Metanephros (tissue), 2 donors: ENCODE results near the gene NASP. TPM values are rescaled to one million over a fixed set of nuclear protein-coding genes. Genes with fewer than 3 reads are reported as not detected.

Experiments
- small RNA-seq: library from RNA; depleted of rRNA; stranded (forward); fragments of <200 nt; gene quantifications from one replicate; pipeline ENCODE3, GENCODE V24; 2014; ENCODE audit warnings: low replicate concordance
- total RNA-seq: library from RNA; depleted of rRNA; stranded (reverse); fragments of >200 nt; gene quantifications from one replicate; pipeline ENCODE4 v1.2.3, GENCODE V29; 2014

The NASP gene
- total RNA-seq, result 97.0 TPM

GRCh38 chr1:45583666-45584350 is at the start of gene NASP:
Gene NASP, plus strand, starts transcription at chr1:45584041. Its CDS starts 106 bp downstream, at chr1:45584147.

GRCh38 chr1:45550401-45551351 is 33.2 kb upstream of the NASP start, which contains the start of gene AKR1A1:
Gene AKR1A1, plus strand, starts transcription at chr1:45550826. Its CDS starts 10,969 bp downstream, at chr1:45561795.

GRCh38 chr1:45623972-45624371 is 40.1 kb downstream of the NASP start, which contains the start of gene CCDC17:
Gene CCDC17, minus strand, starts transcription at chr1:45624054. Its CDS starts 145 bp downstream, at chr1:45623909.

Small RNA genes lying within 50 kb of the gene (small RNA-seq; reads per million reads assigned to genes)
- gene AL355480.1, result not detected
- not detected for gene AL355480.2
- not detected for gene AL355480.3
- not detected for gene AL355480.4

Other genes starting within 250 kb of the NASP start
- gene TOE1, start 243.9 kb upstream of the NASP start, total RNA-seq, result 9.9 TPM
- 29.0 TPM for gene MUTYH, start 243.6 kb upstream of the NASP start, total RNA-seq
- 8.4 TPM for gene TESK2, start 92.9 kb upstream of the NASP start, total RNA-seq
- gene CCDC163, start 84.0 kb upstream of the NASP start, total RNA-seq, result 0.88 TPM
- gene MMACHC, start 83.7 kb upstream of the NASP start, total RNA-seq, result 5.0 TPM
- 185 TPM for gene PRDX1, start 62.2 kb upstream of the NASP start, total RNA-seq
- gene AKR1A1, start 33.2 kb upstream of the NASP start, total RNA-seq, result 95.3 TPM
- 0.99 TPM for gene CCDC17, start 40.0 kb downstream of the NASP start, total RNA-seq
- gene GPBP1L1, start 102.5 kb downstream of the NASP start, total RNA-seq, result 111 TPM
- 22.2 TPM for gene TMEM69, start 104.1 kb downstream of the NASP start, total RNA-seq
- gene IPP, start 166.6 kb downstream of the NASP start, total RNA-seq, result 16.5 TPM
- gene MAST2, start 219.6 kb downstream of the NASP start, total RNA-seq, result 50.3 TPM